ENCODE measurements around the gene PRMT3.
"Not testable (repeated sequence)": the region's sequence is repeated elsewhere in the genome, so short reads cannot be mapped to it uniquely, and the experiment has no call there.

The PRMT3 gene

DNA sequence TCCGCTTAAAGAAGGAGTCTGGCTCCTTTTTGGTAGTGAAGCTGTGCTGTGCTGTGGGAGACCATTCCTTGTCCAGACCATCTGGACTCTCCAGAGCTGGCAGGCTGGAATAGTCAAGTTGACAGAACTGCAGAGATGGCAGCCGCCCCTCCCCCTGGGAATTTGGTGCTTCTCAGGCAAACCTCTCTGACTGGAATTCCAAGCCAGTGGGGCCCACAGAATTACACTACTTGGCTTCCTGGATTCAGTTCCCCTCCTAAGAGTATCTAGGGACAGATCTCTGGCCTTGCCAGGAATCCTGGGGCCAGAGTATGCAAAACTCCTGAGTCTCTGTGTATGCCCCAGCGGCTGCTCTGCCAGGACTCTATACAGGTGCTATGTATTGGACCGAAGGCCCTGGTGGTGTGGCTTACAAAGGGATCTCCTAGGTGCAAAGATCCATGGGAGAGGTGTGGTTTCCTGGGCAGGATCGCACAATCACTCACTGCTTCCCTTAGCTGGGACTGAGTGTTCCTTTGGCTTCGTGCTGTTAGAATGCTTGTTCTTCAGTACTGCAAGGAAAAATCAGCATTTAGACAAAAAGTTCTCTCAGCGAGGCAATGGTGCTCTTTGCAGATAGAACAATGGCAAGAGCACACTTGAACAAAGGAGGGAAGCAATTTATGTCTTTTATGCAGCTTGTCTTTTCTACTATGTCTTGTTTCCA is 86.8 kb downstream of the PRMT3 start:
- TF ChIP-seq, protein P1, sequence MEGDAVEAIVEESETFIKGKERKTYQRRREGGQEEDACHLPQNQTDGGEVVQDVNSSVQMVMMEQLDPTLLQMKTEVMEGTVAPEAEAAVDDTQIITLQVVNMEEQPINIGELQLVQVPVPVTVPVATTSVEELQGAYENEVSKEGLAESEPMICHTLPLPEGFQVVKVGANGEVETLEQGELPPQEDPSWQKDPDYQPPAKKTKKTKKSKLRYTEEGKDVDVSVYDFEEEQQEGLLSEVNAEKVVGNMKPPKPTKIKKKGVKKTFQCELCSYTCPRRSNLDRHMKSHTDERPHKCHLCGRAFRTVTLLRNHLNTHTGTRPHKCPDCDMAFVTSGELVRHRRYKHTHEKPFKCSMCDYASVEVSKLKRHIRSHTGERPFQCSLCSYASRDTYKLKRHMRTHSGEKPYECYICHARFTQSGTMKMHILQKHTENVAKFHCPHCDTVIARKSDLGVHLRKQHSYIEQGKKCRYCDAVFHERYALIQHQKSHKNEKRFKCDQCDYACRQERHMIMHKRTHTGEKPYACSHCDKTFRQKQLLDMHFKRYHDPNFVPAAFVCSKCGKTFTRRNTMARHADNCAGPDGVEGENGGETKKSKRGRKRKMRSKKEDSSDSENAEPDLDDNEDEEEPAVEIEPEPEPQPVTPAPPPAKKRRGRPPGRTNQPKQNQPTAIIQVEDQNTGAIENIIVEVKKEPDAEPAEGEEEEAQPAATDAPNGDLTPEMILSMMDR (IDR thresholded peaks at IDR 0.05; ENCODE audit: control extremely low read depth, extremely low read depth, low read depth, missing control alignments) = no peak
- ChIA-PET POLR2A (no interaction called here), CTCF (interaction anchor here (1.6 kb wide), 1 partner anchor 14 kb away, joined by 4 read pairs; no protein-coding TSS in a partner anchor)
- DNase-seq (ENCODE audit: extremely low spot score) = no peak

DNA sequence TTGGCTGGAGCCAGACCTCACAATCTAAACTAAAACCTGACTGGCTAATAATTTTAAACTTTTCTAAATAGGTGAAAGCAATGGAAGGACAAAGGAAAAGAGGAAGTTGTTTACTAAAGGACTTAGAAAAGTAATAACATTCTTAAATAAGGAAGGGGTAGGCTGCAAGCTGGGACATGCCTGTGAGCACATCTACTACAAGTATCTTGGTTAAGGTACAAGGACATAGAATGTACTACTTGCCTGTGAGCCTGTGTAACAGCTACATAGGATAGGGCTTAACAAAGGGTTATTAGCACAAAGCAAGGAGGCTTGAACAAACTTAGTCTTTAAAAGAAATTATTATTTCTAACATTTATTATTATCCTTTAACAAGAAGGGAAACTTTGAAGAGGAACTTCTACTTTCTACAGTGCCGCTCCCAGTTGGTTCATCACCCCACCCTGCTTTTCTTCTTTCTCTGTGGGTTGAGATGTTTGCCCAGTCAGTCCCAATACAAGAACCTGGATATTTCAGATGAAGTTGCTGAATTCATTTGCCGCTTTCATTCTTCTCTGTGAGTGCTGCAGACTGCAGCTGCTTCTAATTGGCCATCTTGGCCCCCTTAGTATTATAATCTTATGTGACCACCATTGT is 87.5 kb downstream of the PRMT3 start:
- DNase-seq (ENCODE audit: extremely low spot score) = no peak
- POLR2A ChIA-PET = no interaction called here
- TF ChIP-seq, protein P1 (IDR thresholded peaks at IDR 0.05; ENCODE audit: control extremely low read depth, extremely low read depth, low read depth, missing control alignments) = no peak
- CTCF ChIA-PET = interaction anchor here (1.6 kb wide), 1 partner anchor 15 kb away, joined by 4 read pairs; no protein-coding TSS in a partner anchor

DNA sequence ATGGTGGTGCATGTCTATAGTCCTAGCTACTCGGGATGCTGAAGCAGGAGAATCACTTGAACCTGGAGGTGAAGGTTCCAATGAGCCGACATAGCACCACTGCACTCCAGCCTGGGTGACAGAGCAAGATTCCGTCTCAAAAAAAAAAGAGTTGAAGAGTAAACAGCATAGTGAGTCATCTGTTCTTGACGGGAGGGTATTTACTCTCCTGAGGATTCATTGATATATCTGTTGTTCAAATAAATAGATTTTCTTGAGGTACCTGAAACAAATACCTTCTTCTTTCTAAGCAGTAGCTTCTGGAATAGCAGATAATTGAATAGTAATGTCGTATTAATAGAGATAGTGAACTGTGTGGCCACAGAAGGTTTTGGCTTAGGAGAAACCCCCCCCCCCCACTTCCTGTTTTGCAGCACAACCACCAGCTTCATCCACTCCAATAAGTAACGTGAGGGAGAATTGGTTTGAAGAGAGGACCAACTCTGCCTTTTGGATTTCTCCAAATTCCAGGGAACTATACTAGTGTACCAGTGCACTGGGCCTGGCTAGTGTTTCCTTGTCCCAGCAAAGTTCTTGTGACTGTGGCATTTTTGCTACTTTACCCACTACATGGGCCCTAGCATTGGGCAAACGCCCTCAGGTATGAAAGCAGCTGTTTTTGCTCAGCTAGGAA is 90.0 kb downstream of the PRMT3 start:
- ChIA-PET POLR2A (no interaction called here), CTCF (interaction anchor here (1.1 to 2.1 kb wide), 3 partner anchors 11 to 57 kb away, joined by 3 to 6 read pairs (median 5); no protein-coding TSS in a partner anchor)
- no peak for DNase-seq (ENCODE audit: extremely low spot score)
- TF ChIP-seq, protein P1 (IDR thresholded peaks at IDR 0.05; ENCODE audit: control extremely low read depth, extremely low read depth, low read depth, missing control alignments) = no peak

DNA sequence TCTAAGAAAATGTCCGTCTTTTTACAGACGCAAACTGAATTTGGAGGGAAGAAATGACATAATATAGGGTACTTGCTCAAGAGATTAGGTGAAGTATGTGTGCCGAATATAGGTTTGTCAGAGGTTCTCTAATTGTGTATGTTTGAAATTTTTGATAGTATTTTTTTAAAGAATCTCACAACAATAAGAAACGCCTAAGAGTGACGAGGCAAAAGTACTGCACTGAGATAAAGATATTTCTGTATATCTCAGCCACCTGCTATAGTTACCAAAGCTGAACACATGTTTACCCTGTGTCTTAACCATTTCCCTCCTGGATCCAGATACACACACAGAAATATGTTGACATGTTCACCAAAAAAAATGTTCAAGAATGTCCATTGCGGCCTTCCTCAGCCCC is 92.0 kb downstream of the PRMT3 start:
- TF ChIP-seq, protein P1 (IDR thresholded peaks at IDR 0.05; ENCODE audit: control extremely low read depth, extremely low read depth, low read depth, missing control alignments) = no peak
- POLR2A ChIA-PET = no interaction called here
- CTCF ChIA-PET = interaction anchor here (1.1 to 1.6 kb wide), 4 partner anchors 8 to 51 kb away, joined by 3 to 4 read pairs (median 4); no protein-coding TSS in a partner anchor
- no peak for DNase-seq (ENCODE audit: extremely low spot score)

DNA sequence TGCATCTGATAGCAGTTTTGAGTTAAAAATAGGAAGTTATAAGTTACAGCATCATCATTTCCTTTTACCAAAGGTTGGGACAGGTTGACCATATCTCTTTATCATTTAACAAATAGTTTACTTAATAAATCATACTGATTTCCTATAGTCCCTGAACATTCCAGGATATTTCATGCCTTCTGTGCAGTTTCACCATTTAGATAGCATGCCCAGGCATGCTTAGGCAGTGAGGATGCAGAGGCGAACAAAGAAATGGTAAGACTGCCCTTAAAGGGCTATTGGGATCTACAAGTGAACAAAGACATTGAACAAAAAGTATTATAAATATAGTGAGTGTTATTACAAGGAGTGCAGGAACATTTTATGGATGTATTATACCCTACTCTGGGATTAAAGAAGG is 96.4 kb downstream of the PRMT3 start:
- DNase-seq (ENCODE audit: extremely low spot score) = no peak
- POLR2A ChIA-PET = no interaction called here
- TF ChIP-seq, protein P1 (IDR thresholded peaks at IDR 0.05; ENCODE audit: control extremely low read depth, extremely low read depth, low read depth, missing control alignments) = no peak
- CTCF ChIA-PET = no interaction called here

DNA sequence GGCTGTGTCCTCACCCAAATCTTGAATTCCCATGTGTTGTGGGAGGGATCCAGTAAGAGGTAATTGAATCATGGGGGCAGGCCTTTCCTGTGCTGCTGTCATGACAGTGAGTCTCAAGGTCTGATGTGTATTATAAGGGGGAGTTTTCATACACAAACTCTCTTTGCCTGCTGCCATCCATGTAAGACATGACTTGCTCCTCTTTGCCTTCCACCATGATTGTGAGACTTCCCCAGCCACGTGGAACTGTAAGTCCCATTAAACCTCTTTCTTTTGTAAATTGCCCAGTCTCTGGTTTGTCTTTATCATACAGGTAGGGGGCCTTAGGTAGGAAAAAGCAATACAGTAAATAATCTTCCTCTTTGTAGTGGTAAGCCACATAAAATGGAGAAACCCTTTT is 96.9 kb downstream of the PRMT3 start:
- CTCF ChIA-PET; POLR2A ChIA-PET; DNase-seq (ENCODE audit: extremely low spot score): not testable (repeated sequence)

Data from GM10248 (cell line).